ENCODE data around the gene TMEM236.
"Not testable (repeated sequence)": the region's sequence is repeated elsewhere in the genome, so short reads cannot be mapped to it uniquely, and the experiment has no call there.

The TMEM236 gene

GRCh38 chr10:17751781-17752445 is at the start of gene TMEM236:
TSS of gene TMEM236 (plus strand) at chr10:17752201. CDS start at chr10:17752296, 95 bp downstream.
- DNase-seq (ENCODE audit: low spot score) = no peak

DNA sequence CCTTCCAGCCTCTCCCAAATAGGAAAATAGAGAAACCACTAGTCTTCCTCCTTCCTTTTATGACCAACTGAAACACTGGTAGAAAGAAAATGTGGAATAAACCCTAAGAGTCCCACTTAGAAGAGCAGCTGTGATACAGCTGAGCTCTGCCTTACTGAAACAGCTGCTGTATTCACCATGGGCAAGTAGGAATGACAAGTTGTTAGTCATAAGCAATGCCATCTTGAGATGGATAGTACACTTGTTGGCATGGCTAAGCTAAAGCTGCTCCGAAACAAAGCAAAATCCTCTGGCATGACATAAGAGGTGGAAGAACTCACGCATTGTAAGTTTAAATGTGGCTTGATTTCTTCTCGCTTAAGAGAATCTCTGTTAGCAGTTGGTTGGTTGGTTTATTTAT is 48.3 kb upstream of the TMEM236 start:
- DNase-seq (ENCODE audit: low spot score) = no peak

- DNase-seq (ENCODE audit: low spot score) = no peak
These were observed 43.2 kb upstream of the TMEM236 start for GRCh38 chr10:17708821-17709220.

GRCh38 chr10:17709492-17709891 is 42.5 kb upstream of the TMEM236 start:
- no peak for DNase-seq (ENCODE audit: low spot score)

- DNase-seq (ENCODE audit: low spot score) = no peak
These were observed 41.8 kb upstream of the TMEM236 start for GRCh38 chr10:17710181-17710580.

GRCh38 chr10:17712053-17712452 is 39.9 kb upstream of the TMEM236 start:
- no peak for DNase-seq (ENCODE audit: low spot score)

DNA sequence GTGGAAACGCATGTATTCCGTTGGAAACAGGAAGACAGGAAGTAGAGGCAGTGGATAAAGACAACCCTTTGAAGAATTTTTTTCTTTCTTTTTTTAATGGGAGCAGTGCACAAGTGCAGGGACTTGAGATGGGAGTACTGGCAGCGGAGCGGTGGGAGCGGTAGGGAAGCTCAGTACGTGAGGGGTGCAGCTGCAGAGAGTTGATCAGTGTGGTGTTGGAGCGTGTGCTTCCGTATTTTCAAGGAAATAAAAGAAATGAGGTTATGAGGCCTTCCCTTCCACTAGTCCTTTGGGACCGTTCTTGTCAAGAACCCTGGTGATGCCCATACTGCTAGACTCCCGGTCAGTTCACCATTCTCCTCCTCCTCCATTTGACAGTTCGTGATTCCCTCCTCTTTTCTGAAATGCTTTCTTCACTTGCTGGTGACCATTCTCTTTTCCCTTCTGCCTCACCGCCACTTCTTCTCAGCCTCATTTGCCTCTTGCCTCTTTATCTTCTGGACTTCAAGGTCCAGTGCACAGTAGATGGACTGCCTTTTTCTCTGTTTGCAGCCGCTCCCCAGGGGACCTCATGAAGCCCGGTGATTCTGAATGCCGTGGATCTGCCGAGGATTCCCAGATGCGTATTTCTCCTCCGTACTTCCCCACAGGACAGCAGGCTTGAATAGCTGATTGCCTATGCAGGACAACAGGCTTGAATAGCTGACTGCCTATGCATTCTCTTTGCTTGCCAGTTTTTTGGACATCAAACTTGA is 39.1 kb upstream of the TMEM236 start:
- DNase-seq (ENCODE audit: low spot score) = no peak

GRCh38 chr10:17713758-17714157 is 38.2 kb upstream of the TMEM236 start:
- DNase-seq (ENCODE audit: low spot score) = no peak

GRCh38 chr10:17716161-17716560 is 35.8 kb upstream of the TMEM236 start:
- no peak for DNase-seq (ENCODE audit: low spot score)

DNA sequence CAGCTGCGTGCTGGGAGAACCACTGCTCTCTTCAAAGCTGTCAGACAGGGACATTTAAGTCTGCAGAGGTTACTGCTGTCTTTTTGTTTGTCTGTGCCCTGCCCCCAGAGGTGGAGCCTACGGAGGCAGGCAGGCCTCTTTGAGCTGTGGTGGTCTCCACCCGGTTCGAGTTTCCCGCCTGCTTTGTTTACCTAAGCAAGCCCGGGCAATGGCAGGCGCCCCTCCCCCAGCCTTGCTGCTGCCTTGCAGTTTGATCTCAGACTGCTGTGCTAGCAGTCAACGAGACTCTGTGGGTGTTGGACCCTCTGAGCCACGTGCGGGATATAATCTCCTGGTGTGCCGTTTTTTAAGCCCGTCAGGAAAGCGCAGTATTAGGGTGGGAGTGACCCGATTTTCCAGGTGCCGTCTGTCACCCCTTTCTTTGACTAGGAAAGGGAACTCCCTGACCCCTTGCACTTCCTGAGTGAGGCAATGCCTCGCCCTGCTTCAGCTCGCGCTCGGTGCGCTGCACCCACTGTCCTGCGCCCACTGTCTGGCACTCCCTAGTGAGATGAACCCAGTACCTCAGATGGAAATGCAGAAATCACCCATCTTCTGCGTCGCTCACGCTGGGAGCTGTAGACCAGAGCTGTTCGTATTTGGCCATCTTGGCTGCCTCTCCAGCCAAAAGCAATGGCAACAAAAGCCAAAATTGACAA is 29.5 kb upstream of the TMEM236 start:
- not testable (repeated sequence) for DNase-seq (ENCODE audit: low spot score)

- no peak for DNase-seq (ENCODE audit: low spot score)
These were observed 26.3 kb upstream of the TMEM236 start for GRCh38 chr10:17725703-17726102.

GRCh38 chr10:17729630-17730029 is 22.4 kb upstream of the TMEM236 start:
- no peak for DNase-seq (ENCODE audit: low spot score)

DNA sequence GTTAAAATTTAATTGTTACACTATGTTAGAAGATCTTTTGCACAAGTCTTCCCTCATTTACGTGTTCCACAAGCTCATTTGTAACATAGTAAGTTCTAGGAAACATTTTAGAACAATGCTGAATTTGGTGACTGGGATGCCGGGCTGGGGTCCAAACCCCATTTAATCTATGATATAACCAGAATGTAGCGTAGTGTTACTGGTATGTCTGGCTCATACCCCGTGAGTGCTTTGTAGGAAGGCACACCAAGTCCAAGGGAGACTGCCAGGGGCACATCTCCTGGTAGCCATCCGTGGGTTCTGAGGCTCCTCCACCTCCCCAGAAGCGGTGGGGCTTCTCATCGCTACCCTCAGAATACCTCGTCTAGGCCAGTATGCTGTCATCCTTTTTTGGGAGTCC is 21.3 kb upstream of the TMEM236 start:
- DNase-seq (ENCODE audit: low spot score) = no peak

DNA sequence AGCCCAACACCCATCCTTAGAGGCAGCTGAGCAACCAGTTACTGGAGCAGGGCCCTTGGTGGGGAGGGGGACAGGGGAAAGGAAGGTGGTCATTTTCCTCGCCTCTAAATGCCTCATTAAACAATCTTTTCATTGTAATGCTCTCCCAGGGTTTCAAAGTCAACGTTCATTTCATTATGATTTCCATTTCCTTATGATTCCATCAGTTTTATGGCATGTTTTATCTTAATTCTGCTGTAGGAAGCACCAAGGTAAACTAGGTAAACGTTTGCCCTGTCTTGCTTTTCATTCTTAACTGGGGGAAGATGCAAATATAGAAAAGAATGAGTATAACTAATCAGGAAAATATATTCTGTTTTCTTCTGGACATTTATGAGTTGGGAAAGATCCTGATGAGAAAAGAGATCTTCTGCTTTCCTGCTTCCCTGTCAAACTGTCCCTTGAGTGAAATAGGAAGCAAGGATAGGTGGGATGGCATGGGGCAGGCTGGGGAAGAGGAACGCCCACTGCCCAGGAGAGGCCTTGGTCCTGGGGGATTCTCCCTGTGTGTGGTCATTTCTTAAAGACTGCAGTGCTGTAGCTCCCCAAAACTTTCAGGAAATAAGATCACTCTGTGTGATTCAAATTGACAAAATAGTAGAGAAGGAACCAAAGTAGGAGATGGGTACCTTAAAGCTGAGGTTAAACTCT is 20.5 kb upstream of the TMEM236 start:
- DNase-seq (ENCODE audit: low spot score) = no peak

- DNase-seq (ENCODE audit: low spot score) = no peak
These were observed 18.4 kb upstream of the TMEM236 start for GRCh38 chr10:17733620-17734019.

DNA sequence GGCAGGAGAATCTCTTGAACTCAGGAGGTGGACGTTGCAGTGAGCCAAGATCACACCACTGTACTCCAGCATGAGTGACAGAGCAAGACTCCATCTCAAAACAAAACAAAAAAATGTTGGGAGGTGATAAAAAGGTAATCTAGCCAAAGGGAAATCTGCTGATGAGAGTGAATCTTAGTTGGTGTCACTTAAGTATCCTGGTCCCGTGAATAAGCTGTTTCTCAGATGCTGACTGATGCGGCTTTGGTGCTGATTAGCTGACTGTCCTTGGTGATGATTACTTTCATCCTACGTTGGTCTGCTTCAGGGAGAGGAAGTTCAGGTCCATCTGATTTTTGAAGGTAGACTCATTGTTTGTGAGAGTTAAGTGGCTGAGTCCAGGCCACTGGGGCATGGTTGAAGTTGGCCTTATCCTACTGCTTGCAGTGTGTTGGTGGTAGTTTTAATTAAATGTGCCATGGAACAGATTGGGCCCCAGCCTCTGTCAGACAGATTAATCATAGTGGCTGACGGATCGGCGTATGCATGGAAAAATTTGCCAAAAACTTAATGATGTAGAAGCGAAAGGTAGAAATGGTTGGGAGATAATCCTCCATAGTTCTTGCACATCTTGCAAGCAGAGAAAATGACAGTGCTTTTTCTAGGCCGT is 17.4 kb upstream of the TMEM236 start:
- no peak for DNase-seq (ENCODE audit: low spot score)

GRCh38 chr10:17735166-17735941 is 16.6 kb upstream of the TMEM236 start:
- DNase-seq (ENCODE audit: low spot score) = no peak

GRCh38 chr10:17736223-17736622 is 15.8 kb upstream of the TMEM236 start:
- no peak for DNase-seq (ENCODE audit: low spot score)

DNA sequence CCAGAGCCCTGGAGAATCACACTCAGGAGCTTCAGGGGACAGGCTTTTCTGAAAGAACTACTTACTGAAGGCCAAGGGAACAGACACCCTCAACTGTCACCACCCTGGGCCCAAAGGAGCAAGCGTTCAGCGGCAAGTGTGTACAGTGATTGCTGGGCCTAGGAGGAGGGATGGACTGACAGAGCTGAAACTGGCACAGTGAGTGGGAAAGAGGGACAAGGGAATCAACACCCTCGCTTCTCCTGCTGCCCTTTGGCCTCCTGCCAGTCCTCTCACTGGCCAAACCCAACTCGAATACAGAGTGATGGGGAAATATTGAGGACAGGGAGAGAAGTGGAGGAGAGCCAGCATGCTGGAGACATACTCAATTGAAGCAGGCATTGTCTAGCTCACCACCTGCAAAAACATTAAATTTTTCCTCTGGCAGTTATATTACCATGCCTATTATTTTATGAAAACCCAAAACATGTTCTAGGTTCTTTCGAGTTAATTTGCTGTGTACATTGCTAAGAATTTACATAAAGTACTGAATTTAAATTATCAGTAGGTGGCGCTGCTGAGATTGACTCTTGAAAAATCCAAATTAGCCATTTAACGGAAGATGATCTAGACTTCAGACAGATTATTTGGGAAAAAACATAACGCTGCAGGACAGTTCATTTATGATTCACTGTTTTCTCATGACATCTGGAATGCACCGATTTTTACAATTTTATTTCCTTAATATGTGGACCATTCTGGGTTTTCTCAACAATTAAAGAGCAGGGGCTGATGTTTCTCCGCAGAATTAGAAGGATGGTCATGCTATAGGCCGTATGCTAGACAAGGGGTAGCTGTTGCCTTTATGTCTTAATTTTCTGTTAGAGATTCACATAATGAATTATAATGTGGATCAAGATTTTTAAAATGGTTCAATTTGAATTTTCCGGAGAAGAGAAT is 14.7 kb upstream of the TMEM236 start:
- no peak for DNase-seq (ENCODE audit: low spot score)

DNA sequence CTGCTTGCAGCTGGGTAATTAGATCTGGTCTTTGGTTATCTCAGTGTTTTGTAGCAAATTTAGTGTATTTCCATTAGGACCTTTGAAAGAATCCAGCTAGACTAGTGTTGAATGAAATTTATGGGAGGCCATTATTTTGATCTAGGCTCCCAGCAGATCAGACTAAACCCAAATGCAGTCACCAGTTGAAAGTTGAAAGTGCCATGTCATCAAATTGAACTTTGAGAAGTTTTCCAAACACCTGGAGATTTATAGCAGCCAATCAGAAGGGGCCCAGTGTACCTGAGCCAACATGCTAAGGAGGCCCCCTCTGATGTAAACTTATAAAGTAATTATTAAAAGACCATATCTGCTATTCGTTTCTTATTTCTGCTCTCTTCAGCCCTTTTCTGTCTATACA is 11.3 kb upstream of the TMEM236 start:
- DNase-seq (ENCODE audit: low spot score) = no peak
